Pons (tissue), 1 donor: ENCODE results near the gene PLIN5.

ENCODE experiments used
- DNase-seq: peaks from one replicate; pipeline ENCODE4 v3.0.0-alpha.2; 2016; ENCODE audit warnings: low spot score

The PLIN5 gene

DNA sequence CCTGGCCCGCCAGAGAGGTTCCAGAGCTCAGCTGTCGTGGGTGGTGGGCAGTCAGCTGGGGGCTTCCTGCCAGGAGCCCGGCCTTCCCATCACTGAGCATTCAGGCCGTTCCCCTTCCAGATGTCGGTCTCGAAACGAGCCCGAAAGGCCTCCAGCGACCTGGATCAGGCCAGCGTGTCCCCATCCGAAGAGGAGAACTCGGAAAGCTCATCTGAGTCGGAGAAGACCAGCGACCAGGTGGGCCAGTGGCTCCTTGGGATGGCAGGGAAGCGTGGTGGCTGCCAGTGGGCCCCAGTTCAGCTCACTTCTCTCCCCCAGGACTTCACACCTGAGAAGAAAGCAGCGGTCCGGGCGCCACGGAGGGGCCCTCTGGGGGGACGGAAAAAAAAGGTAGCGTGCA, 43.6 kb downstream of the PLIN5 start:
- DNase-seq: no peak

DNA sequence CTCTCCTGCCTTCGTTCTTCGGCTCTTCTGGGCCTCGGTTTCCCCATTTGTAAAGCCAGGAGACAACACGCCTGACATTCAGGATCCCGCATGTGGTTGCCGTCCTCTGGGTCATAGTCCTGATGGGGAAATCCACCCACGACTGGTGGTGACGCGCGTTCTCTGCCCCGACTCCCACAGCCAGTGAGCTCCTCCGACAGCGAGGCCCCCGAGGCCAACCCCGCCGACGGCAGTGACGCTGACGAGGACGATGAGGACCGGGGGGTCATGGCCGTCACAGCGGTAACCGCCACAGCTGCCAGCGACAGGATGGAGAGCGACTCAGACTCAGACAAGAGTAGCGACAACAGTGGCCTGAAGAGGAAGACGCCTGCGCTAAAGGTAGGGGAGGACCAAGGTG, 46.5 kb downstream of the PLIN5 start:
- no peak for DNase-seq

DNA sequence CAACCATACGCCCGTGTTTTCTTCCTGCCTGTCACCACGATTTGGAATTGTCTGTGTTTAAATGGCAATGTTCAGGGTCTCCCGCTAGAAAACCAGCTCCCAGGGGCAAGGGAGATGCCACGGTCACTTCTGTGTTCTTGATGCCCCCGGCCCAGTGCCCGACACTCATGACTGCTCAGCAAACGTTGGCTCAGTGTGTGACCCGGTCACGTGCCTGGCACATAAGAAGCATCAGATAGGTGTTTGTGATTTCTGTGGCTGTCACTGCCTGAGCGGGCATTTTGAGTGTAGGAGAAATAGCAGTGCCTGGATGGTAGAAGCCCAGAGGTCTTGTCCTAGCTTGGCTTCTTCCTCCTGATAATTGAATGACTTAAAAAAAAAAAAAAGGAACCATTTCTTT, 47.5 kb downstream of the PLIN5 start:
- DNase-seq: no peak

DNA sequence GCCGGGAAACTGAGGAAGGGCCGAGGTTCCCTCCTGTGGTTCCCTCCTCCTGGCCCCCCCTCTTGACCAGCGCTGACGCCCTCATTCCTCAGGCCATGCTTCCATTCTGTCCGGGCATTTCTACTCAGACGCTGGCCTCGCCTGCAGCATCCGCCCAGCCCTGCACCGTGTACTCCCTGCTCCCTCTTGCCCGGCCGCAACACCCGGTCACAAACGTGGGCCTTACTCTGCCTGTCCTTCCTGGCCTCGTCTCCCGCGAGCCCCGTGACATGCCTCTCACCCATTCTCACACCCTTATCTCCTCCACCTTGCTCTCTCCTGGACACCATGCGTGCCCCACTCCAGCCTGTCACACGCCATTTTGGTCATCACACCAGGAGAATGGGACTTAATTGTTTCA, 51.6 kb downstream of the PLIN5 start:
- no peak for DNase-seq

DNA sequence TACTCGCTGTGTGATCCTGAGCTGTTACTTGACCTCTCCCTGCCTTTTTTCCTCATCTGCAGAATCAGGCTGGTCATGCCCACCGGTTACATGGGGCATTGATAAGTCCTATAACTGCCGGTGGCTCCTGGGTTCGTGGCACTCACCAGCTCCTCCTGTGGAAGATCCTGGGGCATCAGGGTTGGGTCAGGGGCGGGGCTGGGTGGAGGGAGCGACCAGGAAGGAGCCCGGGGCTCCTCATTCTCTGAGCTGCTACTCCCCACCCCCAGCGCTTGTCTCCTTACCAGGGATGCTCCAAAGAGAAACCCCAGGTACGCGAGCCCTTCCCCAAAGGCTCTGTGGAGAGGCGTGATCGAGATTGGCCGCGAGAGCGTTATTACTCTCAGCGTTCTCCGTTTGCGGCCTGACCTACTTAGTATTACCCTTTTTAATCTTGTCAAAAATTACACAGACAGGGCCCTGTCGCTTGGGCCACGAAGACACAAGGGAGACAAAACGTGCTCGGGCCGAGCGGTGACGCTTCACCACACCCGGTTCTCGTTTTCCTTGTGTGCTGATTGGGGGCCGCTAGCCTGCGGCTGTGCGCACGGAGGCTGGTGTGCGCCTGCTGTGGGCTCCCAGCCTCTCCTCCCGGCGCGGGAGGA, 52.2 kb downstream of the PLIN5 start:
- DNase-seq: no peak

DNA sequence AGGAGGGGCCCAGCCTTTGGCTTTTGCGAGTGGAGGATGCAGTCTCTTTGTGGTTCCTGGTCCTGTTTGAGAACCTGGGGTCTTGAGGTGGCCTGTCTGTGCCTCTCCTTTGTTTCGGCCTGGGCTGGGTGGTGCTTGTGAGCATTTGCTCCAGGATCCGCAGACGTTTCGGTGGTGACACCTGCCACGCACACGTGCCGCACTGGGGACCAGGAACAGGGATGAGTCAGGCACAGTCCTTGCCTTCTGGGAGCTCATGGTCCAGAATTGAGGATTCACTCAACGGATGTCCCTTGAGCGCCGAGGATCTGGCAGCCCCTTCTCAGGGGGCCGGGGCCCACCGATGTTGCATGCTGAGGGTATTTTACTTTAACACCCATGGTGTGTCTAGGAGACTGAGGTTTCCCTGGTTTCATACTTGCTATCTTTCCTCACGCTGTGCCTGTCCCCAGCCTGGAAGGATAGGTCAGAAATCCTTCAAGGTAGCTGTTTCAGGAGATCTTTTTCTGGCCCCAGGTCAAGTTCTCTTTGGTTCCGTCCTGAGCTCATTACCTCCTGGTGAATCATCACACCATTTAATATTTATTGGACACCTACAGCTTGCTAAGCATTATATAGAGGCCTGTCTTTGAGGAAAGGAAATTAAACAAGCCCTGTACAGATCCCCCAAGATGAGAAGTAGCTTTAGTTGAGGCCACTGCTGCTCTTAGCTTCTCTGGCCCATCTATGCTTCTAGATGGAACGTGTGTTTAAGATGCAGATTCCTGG, 57.8 kb downstream of the PLIN5 start:
- no peak for DNase-seq

DNA sequence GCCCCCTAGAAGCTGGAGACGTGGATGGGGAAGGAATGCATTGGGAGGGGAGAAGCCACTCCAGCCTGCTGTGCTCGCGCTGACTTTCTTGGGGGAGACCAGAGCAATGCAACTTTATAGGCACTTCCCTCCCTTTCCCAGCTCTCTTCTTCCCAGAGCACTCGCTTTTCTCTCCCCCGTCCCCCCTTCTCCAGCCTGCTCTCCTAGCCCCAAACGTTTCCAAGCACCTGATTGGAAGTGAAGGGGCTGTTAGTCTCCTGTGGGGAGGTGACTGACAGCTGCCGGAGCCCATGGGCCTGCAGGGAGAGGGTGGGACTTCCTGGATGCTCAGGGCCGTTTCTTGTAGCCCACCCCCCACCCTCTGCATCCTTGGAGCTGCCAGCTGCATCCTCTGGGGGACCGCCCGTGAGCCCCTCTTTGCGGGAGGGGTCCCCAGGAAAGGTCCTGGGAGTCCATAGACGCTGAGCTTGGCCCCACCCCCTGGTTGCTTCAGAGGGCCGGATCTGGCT, 60.5 kb downstream of the PLIN5 start:
- DNase-seq: peak; percentile 63

DNA sequence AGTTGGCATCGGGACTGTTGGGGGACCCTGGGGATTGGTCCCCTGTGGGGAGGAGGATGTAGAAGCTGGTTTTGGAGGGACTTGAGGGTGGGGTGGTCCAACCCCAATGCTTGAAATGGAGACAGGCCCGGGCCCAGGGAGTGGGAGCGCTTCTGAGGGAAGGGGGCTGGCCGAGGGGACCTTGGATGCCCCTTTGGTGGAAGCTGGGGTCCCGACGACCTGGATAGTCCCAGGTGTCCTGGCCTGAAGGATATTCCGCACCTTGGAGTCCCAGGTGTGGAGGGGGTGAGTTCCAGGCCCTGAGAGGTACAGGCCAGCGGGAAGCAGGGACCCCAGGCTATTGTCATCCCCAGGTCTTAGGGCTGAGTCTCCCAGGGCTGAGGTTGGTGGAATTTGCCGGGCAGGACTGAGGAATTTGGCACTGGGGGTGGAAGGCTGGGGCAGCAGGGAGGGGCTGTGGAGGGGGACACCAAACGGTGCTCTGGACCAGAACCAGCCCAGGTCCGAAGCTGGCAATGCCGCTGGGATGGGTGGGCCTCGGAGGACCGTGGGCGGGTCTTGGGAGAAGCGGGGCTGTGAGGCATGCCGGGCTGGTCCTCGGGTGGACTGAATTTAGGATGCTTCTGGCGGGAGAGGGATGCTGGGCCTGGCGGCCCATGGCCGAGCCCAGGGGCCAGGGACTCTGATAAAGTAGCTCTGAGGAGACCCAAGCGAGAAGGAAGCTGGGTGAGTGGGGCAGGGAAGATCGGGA, 61.1 kb downstream of the PLIN5 start:
- no peak for DNase-seq

DNA sequence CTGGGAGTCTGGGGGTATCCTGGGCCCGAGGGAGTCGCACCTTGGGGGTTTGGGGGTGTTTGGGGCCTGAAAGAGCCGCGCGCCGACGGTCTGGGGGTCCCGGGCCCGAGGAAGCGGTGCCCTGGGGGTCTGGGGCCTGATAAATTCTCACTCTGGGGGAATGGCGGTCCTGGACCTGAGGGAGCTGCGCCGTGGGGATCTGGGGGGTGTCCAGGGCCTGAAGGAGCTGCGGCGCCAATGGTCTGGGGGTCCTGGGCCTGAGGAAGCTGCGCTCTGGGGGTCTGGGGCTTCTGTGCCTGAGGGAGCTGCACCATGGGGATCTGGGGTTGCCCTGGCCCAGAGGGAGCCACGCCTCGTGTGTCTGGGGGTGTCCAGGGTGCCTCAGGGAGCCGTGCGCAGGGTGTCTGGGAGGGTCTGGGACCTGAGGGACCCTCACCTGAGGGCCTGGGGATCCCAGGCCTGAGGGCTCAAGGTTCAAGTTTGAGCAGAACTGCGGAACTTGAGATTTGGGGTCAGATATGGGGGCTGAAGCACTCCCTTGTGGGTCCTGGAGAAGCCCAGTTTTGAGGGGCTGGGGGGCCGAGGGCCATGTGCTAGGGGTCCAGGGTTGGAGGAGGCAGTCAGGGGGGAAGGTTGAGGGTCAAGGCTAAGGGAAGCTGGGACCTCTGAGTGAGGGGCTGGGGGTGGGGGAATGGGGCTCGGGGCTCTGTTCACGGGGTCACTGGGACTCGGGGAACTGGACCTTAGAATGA, 61.8 kb downstream of the PLIN5 start:
- no peak for DNase-seq
